H1 (cell line): ENCODE results near the gene CHST11. TPM values are rescaled to one million over a fixed set of nuclear protein-coding genes. Genes with fewer than 3 reads are reported as not detected.

Source experiments
- CTCF ChIA-PET: fragments of 300-600 bp; sonication (Branson Sonifier 250); formaldehyde crosslinking; loops from one replicate; lab custom pipeline; 2021; ENCODE audit not compliant: partially characterized antibody; lab: Charles Lee
- POLR2A ChIA-PET: fragments of 300-600 bp; sonication (Branson Sonifier 250); formaldehyde crosslinking; loops from one replicate; lab custom pipeline; 2021; ENCODE audit warnings: inconsistent platforms; ENCODE audit not compliant: partially characterized antibody; lab: Charles Lee
- DNase-seq, 2 experiments: peaks; one replicate each; pipeline versions ENCODE4 v3.0.0 to v3.0.0-alpha.2; 2010 to 2022; ENCODE audit warnings: low spot score in 2 of 2, low read depth in 1 of 2, mixed read lengths in 1 of 2
- FAIRE-seq: peaks from 2 replicates; lab custom pipeline; 2011; peaks lifted over from hg19 to GRCh38; lab: Jason Lieb, UNC
- H2AFZ ChIP-seq: 2 replicates; pipeline ENCODE4 v1.8.1; 2012; ENCODE audit warnings: low read length, inconsistent platforms
- H2AK5ac ChIP-seq: 2 replicates; pipeline ENCODE4 v1.6.1; 2013; ENCODE audit warnings: low read depth, low read length
- H2BK120ac ChIP-seq: replicated peaks from 2 replicates; pipeline ENCODE3; 2013; ENCODE audit warnings: low read depth, low read length, inconsistent platforms
- H2BK12ac ChIP-seq: 2 replicates; pipeline ENCODE4 v1.6.1; 2013; ENCODE audit warnings: low read depth, low read length
- H2BK15ac ChIP-seq: 2 replicates; pipeline ENCODE4 v1.6.1; 2013; ENCODE audit warnings: low read length
- H2BK20ac ChIP-seq: 2 replicates; pipeline ENCODE4 v1.6.1; 2013; ENCODE audit warnings: low read length
- H2BK5ac ChIP-seq: 2 replicates; pipeline ENCODE4 v1.6.1; 2013; ENCODE audit warnings: low read depth, low read length
- H3K14ac ChIP-seq: 2 replicates; pipeline ENCODE4 v1.6.1; 2013; ENCODE audit warnings: inconsistent platforms; ENCODE audit not compliant: insufficient read length
- H3K18ac ChIP-seq: 2 replicates; pipeline ENCODE4 v1.6.1; 2013; ENCODE audit warnings: low read length; ENCODE audit errors: extremely low read depth
- H3K23ac ChIP-seq: 2 replicates; pipeline ENCODE4 v1.6.1; 2013; ENCODE audit warnings: inconsistent platforms; ENCODE audit not compliant: insufficient read length
- H3K23me2 ChIP-seq: 2 replicates; pipeline ENCODE4 v1.6.1; 2013; ENCODE audit warnings: low read depth, low read length
- H3K27ac ChIP-seq: 2 replicates; pipeline ENCODE4 v1.6.1; 2011; ENCODE audit warnings: low read depth, low read length, inconsistent platforms
- H3K27me3 ChIP-seq, 4 experiments: replicated peaks in 1 of 4; 1 replicate in 1 of 4; 2 replicates in 3 of 4; pipeline versions ENCODE4 v1.6.1 to v1.8.1; 2011 to 2013; ENCODE audit warnings: low read length in 3 of 4, mild to moderate bottlenecking in 3 of 4, inconsistent platforms in 2 of 4, mixed read lengths in 2 of 4, moderate library complexity in 1 of 4; ENCODE audit not compliant: control insufficient read depth in 3 of 4, insufficient read depth in 3 of 4; ENCODE audit errors: extremely low read depth in 1 of 4
- H3K36me3 ChIP-seq, 4 experiments: 2 replicates each; pipeline versions ENCODE4 v1.6.1 to v1.8.1; 2011 to 2013; ENCODE audit warnings: mild to moderate bottlenecking in 4 of 4, low read length in 3 of 4, moderate library complexity in 2 of 4, control low read depth in 1 of 4, inconsistent platforms in 1 of 4; ENCODE audit not compliant: insufficient read depth in 4 of 4, control insufficient read depth in 2 of 4
- H3K4ac ChIP-seq: replicated peaks from 2 replicates; pipeline ENCODE3; 2013; ENCODE audit warnings: low read length, low read depth, mixed read lengths, inconsistent platforms; ENCODE audit not compliant: insufficient read length
- H3K4me1 ChIP-seq, 4 experiments: replicated peaks in 1 of 4; 1 replicate in 1 of 4; 2 replicates in 3 of 4; pipeline versions ENCODE4 v1.6.1 to v1.8.1; 2011 to 2013; ENCODE audit warnings: low read length in 3 of 4, inconsistent platforms in 2 of 4, mixed read lengths in 1 of 4; ENCODE audit not compliant: insufficient read depth in 4 of 4, control insufficient read depth in 3 of 4
- H3K4me2 ChIP-seq, 2 experiments: 2 replicates each; pipeline versions ENCODE4 v1.6.1 to v1.8.1; 2011 to 2013; ENCODE audit warnings: low read depth in 2 of 2, low read length in 2 of 2, control low read depth in 1 of 2, inconsistent platforms in 1 of 2, mild to moderate bottlenecking in 1 of 2; ENCODE audit not compliant: insufficient read depth in 1 of 2
- H3K4me3 ChIP-seq, 4 experiments: fragments of 200-600, 300-600 bp in 1 of 4; sonication (generic), shearing (Covaris generic), sonication (Bioruptor Twin) in 1 of 4; 2 replicates each; pipeline versions ENCODE4 v1.5.1 to v1.8.1; 2011 to 2016; ENCODE audit warnings: low read length in 4 of 4, low read depth in 3 of 4, control low read depth in 2 of 4, inconsistent platforms in 2 of 4, mild to moderate bottlenecking in 2 of 4, mixed read lengths in 1 of 4, moderate library complexity in 1 of 4; ENCODE audit not compliant: insufficient read depth in 2 of 4; ENCODE audit errors: extremely low read depth in 1 of 4
- H3K56ac ChIP-seq: replicated peaks from 2 replicates; pipeline ENCODE3; 2013; ENCODE audit warnings: low read depth, mild to moderate bottlenecking, mixed read lengths, low read length, inconsistent platforms; ENCODE audit not compliant: insufficient read length
- H3K79me1 ChIP-seq: 2 replicates; pipeline ENCODE4 v1.6.1; 2013; ENCODE audit warnings: low read depth, low read length, control low read depth
- H3K79me2 ChIP-seq, 2 experiments: 2 replicates each; pipeline versions ENCODE4 v1.6.1 to v1.8.1; 2012 to 2013; ENCODE audit warnings: low read length in 2 of 2, mild to moderate bottlenecking in 2 of 2, inconsistent platforms in 1 of 2; ENCODE audit not compliant: insufficient read depth in 2 of 2, control insufficient read depth in 1 of 2
- H3K9ac ChIP-seq, 4 experiments: replicated peaks in 1 of 4; 1 replicate in 1 of 4; 2 replicates in 3 of 4; pipeline versions ENCODE4 v1.6.1 to v1.8.1; 2011 to 2013; ENCODE audit warnings: low read depth in 3 of 4, low read length in 3 of 4, control low read depth in 2 of 4, mild to moderate bottlenecking in 2 of 4, moderate library complexity in 2 of 4, inconsistent platforms in 1 of 4; ENCODE audit errors: extremely low read depth in 1 of 4
- H3K9me3 ChIP-seq, 2 experiments: 2 replicates each; pipeline versions ENCODE4 v1.6.1 to v1.8.1; 2012 to 2013; ENCODE audit warnings: mild to moderate bottlenecking in 2 of 2, moderate library complexity in 2 of 2, control low read depth in 1 of 2, inconsistent platforms in 1 of 2, low read depth in 1 of 2, low read length in 1 of 2, mixed read lengths in 1 of 2; ENCODE audit not compliant: insufficient read depth in 2 of 2
- H4K20me1 ChIP-seq, 2 experiments: replicated peaks in 1 of 2; 2 replicates each; pipeline versions ENCODE3 to v1.8.1; 2011 to 2013; ENCODE audit warnings: inconsistent platforms in 2 of 2, low read length in 2 of 2, mild to moderate bottlenecking in 1 of 2; ENCODE audit not compliant: insufficient read depth in 2 of 2, control insufficient read depth in 1 of 2
- H4K5ac ChIP-seq: 2 replicates; pipeline ENCODE4 v1.6.1; 2013; ENCODE audit warnings: low read length, low read depth, mixed read lengths, inconsistent platforms; ENCODE audit not compliant: insufficient read length
- H4K8ac ChIP-seq: 2 replicates; pipeline ENCODE4 v1.8.0; 2013; ENCODE audit warnings: mild to moderate bottlenecking, moderate library complexity, low read length, inconsistent platforms; ENCODE audit not compliant: insufficient read depth; ENCODE audit errors: extremely low read depth
- H4K91ac ChIP-seq: replicated peaks from 2 replicates; pipeline ENCODE3; 2013; ENCODE audit warnings: low read length, mixed read lengths, inconsistent platforms; ENCODE audit not compliant: insufficient read length
- EP300 ChIP-seq, 2 experiments: IDR thresholded peaks; 1 replicate in 1 of 2; 2 replicates in 1 of 2; pipeline ENCODE4 v1.6.1; 2011 to 2012; ENCODE audit warnings: low read depth in 2 of 2, low read length in 2 of 2, mild to moderate bottlenecking in 2 of 2, borderline replicate concordance in 1 of 2, inconsistent platforms in 1 of 2, moderate library complexity in 1 of 2
- GABPA ChIP-seq: IDR thresholded peaks from 2 replicates; pipeline ENCODE4 v1.6.1; 2011; ENCODE audit warnings: mild to moderate bottlenecking, low read length, moderate library complexity, borderline replicate concordance; ENCODE audit not compliant: insufficient read depth
- JUND ChIP-seq: IDR thresholded peaks from 2 replicates; pipeline ENCODE4 v1.6.1; 2011; ENCODE audit warnings: mild to moderate bottlenecking, improper control_type of control experiment, low read length
- KDM5A ChIP-seq: fragments of 200-600 bp; IDR thresholded peaks from 2 replicates; pipeline ENCODE4 v1.7.1; 2012; ENCODE audit warnings: mild to moderate bottlenecking, low read length, inconsistent platforms, mixed read lengths
- RBBP5 ChIP-seq: IDR thresholded peaks from 2 replicates; pipeline ENCODE4 v1.7.1; 2012; ENCODE audit warnings: low read depth, mild to moderate bottlenecking, inconsistent platforms, low read length, moderate library complexity, borderline replicate concordance
- RNF2 ChIP-seq: fragments of 200-900, 300-1000 bp; sonication (generic); IDR thresholded peaks from 2 replicates; pipeline ENCODE4 v1.7.1; 2016; ENCODE audit warnings: borderline replicate concordance, low read depth, mild to moderate bottlenecking, antibody characterized with exemption, low read length; ENCODE audit not compliant: poor library complexity, severe bottlenecking; ENCODE audit errors: missing control alignments
- SIRT6 ChIP-seq: IDR thresholded peaks from one replicate; pipeline ENCODE4 v1.7.1; 2012; ENCODE audit warnings: low read length, inconsistent platforms
- SUZ12 ChIP-seq: fragments of 200-600 bp; sonication (generic); IDR thresholded peaks from 2 replicates; pipeline ENCODE4 v1.6.1; 2012; ENCODE audit warnings: mild to moderate bottlenecking, inconsistent platforms, low read length, moderate library complexity, mixed read lengths
- TAF1 ChIP-seq: IDR thresholded peaks from 2 replicates; pipeline ENCODE4 v1.6.1; 2011; ENCODE audit warnings: mild to moderate bottlenecking, low read depth, low read length
- whole genome bisulfite sequencing, 2 experiments: shearing (Covaris generic) in 1 of 2; methylation state at CpG; one replicate each; pipeline versions ENCODE4 v1.1.6 to v1.1.7; 2013 to 2015; ENCODE audit warnings: low lambda C conversion rate in 2 of 2, mixed read lengths in 2 of 2, inconsistent platforms in 1 of 2, low coverage in 1 of 2, missing lambda C conversion rate in 1 of 2; ENCODE audit not compliant: insufficient replicate concordance in 2 of 2, insufficient coverage in 1 of 2, insufficient read length in 1 of 2; ENCODE audit errors: extremely low coverage in 1 of 2, missing lambda C conversion rate in 1 of 2; 5-methylcytosine and 5-hydroxymethylcytosine counted together
- polyA plus RNA-seq, 7 experiments: library from polyadenylated mRNA; depleted of rRNA in 3 of 7; stranded (reverse) in 5 of 7; unstranded in 2 of 7; fragments of >200 nt in 5 of 7; fragments of 200-250 nt in 2 of 7; gene quantifications; 1 replicate in 5 of 7; 2 replicates in 1 of 7; 4 replicates in 1 of 7; pipeline versions ENCODE4 v1.2.1 to v1.2.3, GENCODE V29; 2011 to 2013; ENCODE audit warnings: missing spikeins in 2 of 7, mixed read lengths in 2 of 7
- total RNA-seq: library from RNA; stranded (reverse); fragmentation: NEBNext Ultra II Directional; extraction: Animal tissue kit (Norgen Biotek cat#: 25700); gene quantifications from 2 replicates; pipeline ENCODE4 v1.2.1, GENCODE V29; 2021
- TF ChIP-seq, protein P1 (sequence below), 3 experiments: IDR thresholded peaks; 1 replicate in 2 of 3; 2 replicates in 1 of 3; pipeline versions ENCODE4 v1.5.1 to v1.6.1; 2011; ENCODE audit warnings: low read length in 3 of 3, mild to moderate bottlenecking in 3 of 3, inconsistent platforms in 2 of 3, low read depth in 1 of 3, moderate library complexity in 1 of 3; ENCODE audit not compliant: insufficient read depth in 1 of 3; ENCODE audit errors: control extremely low read depth in 1 of 3

Gene CHST11
- total and polyA plus RNA-seq, 2 of the 8 experiments (the other 6 are each of a cell fraction or from before 2014, with no cell fraction given): 14.4 to 20.8 TPM

DNA sequence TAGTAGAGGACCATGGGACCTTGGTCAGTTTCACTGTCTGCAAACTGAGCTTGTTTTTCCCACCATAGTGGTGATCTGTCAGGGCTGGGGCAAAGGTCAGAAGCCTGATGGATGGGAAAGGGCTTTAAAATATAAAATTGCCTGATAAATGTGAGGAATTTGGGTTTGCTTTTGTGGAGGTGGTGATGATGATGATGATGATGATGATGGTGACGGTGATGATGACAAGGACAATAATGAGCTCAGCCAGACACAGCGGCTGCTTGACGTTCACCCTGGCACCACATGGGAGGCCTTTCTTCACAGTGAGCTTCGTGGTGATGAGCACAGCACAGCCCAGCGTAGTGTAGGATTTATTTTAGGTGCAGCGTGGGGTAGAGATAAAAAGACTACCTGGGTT, 257.6 kb downstream of the CHST11 start:
- H3K9ac ChIP-seq: no peak overlapping the region
- no peaks in the 10 kb centered on the region for H3K36me3 ChIP-seq
- no peak overlapping the region for H4K5ac ChIP-seq
- no peak for TF ChIP-seq TAF1
- TF ChIP-seq EP300 (IDR thresholded peaks at IDR 0.05; ENCODE audit: borderline replicate concordance in 1 of 2, low read depth in 2 of 2, low read length in 2 of 2): no peak
- TF ChIP-seq KDM5A: no peak
- no peak for TF ChIP-seq JUND
- TF ChIP-seq RBBP5: no peak
- TF ChIP-seq RNF2: no peak
- TF ChIP-seq GABPA: no peak
- no peak for TF ChIP-seq SUZ12
- TF ChIP-seq, protein P1, sequence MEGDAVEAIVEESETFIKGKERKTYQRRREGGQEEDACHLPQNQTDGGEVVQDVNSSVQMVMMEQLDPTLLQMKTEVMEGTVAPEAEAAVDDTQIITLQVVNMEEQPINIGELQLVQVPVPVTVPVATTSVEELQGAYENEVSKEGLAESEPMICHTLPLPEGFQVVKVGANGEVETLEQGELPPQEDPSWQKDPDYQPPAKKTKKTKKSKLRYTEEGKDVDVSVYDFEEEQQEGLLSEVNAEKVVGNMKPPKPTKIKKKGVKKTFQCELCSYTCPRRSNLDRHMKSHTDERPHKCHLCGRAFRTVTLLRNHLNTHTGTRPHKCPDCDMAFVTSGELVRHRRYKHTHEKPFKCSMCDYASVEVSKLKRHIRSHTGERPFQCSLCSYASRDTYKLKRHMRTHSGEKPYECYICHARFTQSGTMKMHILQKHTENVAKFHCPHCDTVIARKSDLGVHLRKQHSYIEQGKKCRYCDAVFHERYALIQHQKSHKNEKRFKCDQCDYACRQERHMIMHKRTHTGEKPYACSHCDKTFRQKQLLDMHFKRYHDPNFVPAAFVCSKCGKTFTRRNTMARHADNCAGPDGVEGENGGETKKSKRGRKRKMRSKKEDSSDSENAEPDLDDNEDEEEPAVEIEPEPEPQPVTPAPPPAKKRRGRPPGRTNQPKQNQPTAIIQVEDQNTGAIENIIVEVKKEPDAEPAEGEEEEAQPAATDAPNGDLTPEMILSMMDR (IDR thresholded peaks at IDR 0.05; ENCODE audit: control extremely low read depth in 1 of 3, insufficient read depth in 1 of 3, low read depth in 1 of 3, low read length in 3 of 3): no peak
- no peak for TF ChIP-seq SIRT6
- WGBS, 2 experiments: 92% methylated on average over 6 of the region's 6 CpGs; no CpG with 5 or more reads in 1 of the 2 experiments
- H4K91ac ChIP-seq: no peak overlapping the region
- H2BK5ac ChIP-seq: no peak overlapping the region
- no peaks in the 10 kb centered on the region for H3K23me2 ChIP-seq
- FAIRE-seq (no peak), DNase-seq (no peak)
- H3K56ac ChIP-seq: no peak overlapping the region
- peak overlapping the region; percentile 19; the same call in 1 of the 2 replicates for H4K8ac ChIP-seq
- peak overlapping the region; percentile 4; the same call in 1 of the 2 replicates for H2AK5ac ChIP-seq
- no peaks in the 10 kb centered on the region for H3K79me2 ChIP-seq
- H2BK20ac ChIP-seq: no peak overlapping the region
- H3K18ac ChIP-seq: no peak overlapping the region
- H3K14ac ChIP-seq: no peak overlapping the region
- H2BK120ac ChIP-seq: no peak overlapping the region
- peaks cover 4 to 24% (median 8%) of the 10 kb centered on the region in 4 experiments for H3K4me1 ChIP-seq
- H3K4me2 ChIP-seq: no peak overlapping the region
- no peaks in the 10 kb centered on the region for H3K27me3 ChIP-seq
- H3K23ac ChIP-seq: no peak overlapping the region
- no peak overlapping the region for H2AFZ ChIP-seq
- no peaks in the 10 kb centered on the region for H3K79me1 ChIP-seq
- CTCF ChIA-PET: interaction anchor here (0.9 to 2.4 kb wide), 6 partner anchors 12 to 333 kb away, joined by 3 to 8 read pairs (median 5); no protein-coding TSS in a partner anchor
- H3K27ac ChIP-seq: no peak overlapping the region
- no peak overlapping the region for H3K4me3 ChIP-seq
- H2BK12ac ChIP-seq: no peak overlapping the region
- H4K20me1 ChIP-seq: no peaks in the 10 kb centered on the region
- H3K9me3 ChIP-seq: no peaks in the 10 kb centered on the region
- H3K4ac ChIP-seq: no peak overlapping the region
- POLR2A ChIA-PET: no interaction called here
- H2BK15ac ChIP-seq: no peak overlapping the region
